ENCODE results near the gene CCDC9. TPM values are rescaled to one million over a fixed set of nuclear protein-coding genes. Genes with fewer than 3 reads are reported as not detected.

The CCDC9 gene
- total and polyA plus RNA-seq, 2 of the 13 experiments (the other 11 are each of a cell fraction or from before 2014, with no cell fraction given), result 2.9 to 6.3 TPM

- TF ChIP-seq GABPA (IDR thresholded peaks at IDR 0.05; ENCODE audit: low read depth, low read length), result no peak
- TF ChIP-seq GABPA (CRISPR knock-in tag; IDR thresholded peaks at IDR 0.05; ENCODE audit: low read depth), result no peak
- no peak for TF ChIP-seq ZNF703 (CRISPR knock-in tag; IDR thresholded peaks at IDR 0.05; ENCODE audit: borderline replicate concordance)
- TF ChIP-seq MXD1 (CRISPR knock-in tag; IDR thresholded peaks at IDR 0.05), result peak; percentile 77; the same call in 1 of the 2 replicates
- no peak for TF ChIP-seq ZFAT (CRISPR knock-in tag; conservative IDR thresholded peaks at IDR 0.05)
- no peak for TF ChIP-seq GRHL1 (CRISPR knock-in tag; conservative IDR thresholded peaks at IDR 0.05)
- no peak for TF ChIP-seq ELK4 (CRISPR knock-in tag; IDR thresholded peaks at IDR 0.05; ENCODE audit: borderline replicate concordance)
- TF ChIP-seq RCOR2 (CRISPR knock-in tag; IDR thresholded peaks at IDR 0.05), result no peak; the same call in 1 of the 2 replicates
- no peak for TF ChIP-seq EZH2 (conservative IDR thresholded peaks at IDR 0.05; ENCODE audit: low read depth, low read length)
- no peak; the same call in 1 of the 2 replicates for TF ChIP-seq ZNF143 (CRISPR knock-in tag; IDR thresholded peaks at IDR 0.05)
- no peak for TF ChIP-seq PTBP1 (IDR thresholded peaks at IDR 0.05; ENCODE audit: low read depth, low read length, poor library complexity, severe bottlenecking)
- peak; percentile 37; the same call in 1 of the 2 replicates for TF ChIP-seq ZNF598 (CRISPR knock-in tag; IDR thresholded peaks at IDR 0.05; ENCODE audit: borderline replicate concordance)
- TF ChIP-seq ATF2 (CRISPR knock-in tag; IDR thresholded peaks at IDR 0.05), result 0 out of 2 replicates have a peak, but pooled peaks have one; percentile 31
- no peak for TF ChIP-seq HNF1A (IDR thresholded peaks at IDR 0.05; ENCODE audit: low read depth)
- TF ChIP-seq HNF1A (CRISPR knock-in tag; IDR thresholded peaks at IDR 0.05; ENCODE audit: borderline replicate concordance), result peak; percentile 28; the same call in 1 of the 2 replicates
- no peak; the same call in 1 of the 2 replicates for TF ChIP-seq NFKBIZ (CRISPR knock-in tag; IDR thresholded peaks at IDR 0.05)
- no peak for TF ChIP-seq MTF1 (CRISPR knock-in tag; IDR thresholded peaks at IDR 0.05)
- peak; percentile 95 for TF ChIP-seq RELA (CRISPR knock-in tag; IDR thresholded peaks at IDR 0.05)
- no peak for TF ChIP-seq ZFP62 (CRISPR knock-in tag; IDR thresholded peaks at IDR 0.05)
- TF ChIP-seq TEAD2 (CRISPR knock-in tag; IDR thresholded peaks at IDR 0.05), result no peak
- TF ChIP-seq TBP (CRISPR knock-in tag; IDR thresholded peaks at IDR 0.05), result no peak
Observed at GRCh38 chr19:47231215-47232054, 24.9 kb upstream of the CCDC9 start (continued).
